HuH-7.5 (cell line): ENCODE measurements around the gene PTPRR.

Experiments
- DNase-seq: peaks from one replicate; pipeline ENCODE4 v3.0.0; 2011; ENCODE audit warnings: low spot score

Gene PTPRR

DNA sequence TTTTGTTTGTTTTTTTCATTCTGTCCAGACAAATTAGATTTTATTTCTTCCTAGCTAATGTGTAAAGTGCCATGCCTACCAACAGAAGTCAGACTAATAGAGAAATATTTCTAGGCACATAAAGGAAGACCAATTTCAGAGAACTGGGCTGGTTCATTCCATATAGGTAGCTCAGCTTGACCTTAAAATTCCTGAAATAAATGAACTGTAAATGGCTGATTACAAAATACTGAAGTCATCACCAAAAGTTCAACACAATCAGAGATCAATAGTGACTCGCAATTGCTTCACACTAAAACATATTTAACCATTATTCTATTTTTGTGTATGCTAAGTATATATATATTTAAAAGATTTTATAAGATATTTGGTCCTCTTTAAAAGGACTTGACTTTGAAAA is 317.5 kb downstream of the PTPRR start:
- DNase-seq, result no peak

DNA sequence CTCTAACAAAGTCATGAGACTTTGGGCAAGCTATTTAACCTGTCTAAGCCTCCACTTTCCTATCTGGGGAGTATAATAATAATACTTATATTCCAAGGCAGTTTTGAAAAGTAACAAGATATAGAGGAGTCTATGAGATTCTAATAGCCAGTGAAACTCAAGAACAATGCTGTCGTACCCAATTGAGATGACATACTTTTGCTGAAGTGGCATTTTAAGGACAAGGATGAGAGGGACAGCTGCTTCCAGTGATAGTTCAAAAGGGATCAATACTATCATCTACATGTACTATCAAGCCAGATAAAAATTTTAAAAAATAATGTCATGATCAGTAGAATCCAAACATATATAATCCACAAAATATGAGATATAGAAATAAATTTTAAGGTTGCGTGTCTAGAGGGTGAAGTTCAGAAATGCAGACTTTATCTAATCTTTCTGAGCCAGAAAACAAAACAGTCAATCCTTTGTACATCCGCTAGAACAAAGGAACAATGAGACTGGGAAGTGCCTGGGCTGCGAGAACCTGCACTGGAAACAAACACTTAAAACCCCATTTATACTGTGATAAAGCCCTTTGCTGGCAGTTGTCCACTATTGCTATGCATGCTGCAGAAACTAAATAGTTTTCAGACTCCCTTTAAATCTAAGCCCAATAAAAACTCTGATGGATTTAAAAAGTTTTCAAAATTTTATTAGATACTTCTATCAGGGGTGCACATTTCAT is 321.9 kb downstream of the PTPRR start:
- no peak for DNase-seq

DNA sequence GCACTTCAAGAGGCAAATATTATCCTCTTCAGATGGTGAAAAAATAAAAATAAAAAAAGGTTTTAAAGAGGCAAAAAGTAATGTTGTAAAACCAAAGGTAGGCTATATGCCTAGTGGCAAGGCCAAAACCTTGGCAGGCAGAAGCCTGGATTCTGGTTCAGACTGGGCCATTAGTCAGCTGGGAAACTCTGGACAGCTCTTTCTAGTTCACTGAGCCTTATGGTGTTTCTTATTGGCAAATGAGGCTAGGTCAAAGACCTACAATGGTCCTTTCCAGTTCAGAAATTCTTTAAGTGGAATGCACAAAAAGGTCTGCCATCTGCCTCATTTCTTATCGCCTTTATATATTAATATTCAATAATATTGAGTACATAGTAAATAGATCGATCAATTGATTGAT is 327.9 kb downstream of the PTPRR start:
- no peak for DNase-seq

DNA sequence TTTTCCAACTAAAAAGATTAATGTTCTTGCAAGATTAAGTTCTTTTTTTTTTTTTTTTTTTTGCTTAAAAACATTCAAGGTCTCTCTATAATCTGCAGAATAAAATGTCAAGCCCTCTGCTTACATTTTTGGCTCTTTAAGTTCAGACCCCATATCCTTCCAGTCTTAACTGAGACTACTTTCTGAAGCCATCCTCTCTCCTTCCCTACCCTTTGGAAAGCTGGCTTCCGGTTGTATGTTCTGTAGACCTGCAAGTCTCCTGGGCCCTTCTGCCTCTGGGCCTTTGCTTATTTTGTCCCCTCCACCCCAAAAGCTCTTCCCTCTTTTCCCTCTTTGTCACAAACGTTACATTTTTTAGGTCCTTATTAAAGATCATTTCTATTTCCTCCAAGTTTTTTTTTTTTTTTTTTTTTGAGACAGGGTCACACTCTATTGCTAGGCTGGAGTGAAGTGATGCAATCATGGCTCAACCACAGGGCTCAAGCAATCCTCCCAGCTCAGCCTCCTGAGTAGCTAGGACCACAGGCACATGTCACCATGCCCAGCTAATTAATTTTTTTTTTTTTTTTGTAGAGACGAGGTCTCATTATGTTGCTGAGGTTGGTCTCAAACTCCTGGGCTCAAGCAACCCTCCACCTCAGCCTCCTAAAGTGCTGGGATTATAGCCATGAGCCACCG is 329.9 kb downstream of the PTPRR start:
- DNase-seq, result no peak

DNA sequence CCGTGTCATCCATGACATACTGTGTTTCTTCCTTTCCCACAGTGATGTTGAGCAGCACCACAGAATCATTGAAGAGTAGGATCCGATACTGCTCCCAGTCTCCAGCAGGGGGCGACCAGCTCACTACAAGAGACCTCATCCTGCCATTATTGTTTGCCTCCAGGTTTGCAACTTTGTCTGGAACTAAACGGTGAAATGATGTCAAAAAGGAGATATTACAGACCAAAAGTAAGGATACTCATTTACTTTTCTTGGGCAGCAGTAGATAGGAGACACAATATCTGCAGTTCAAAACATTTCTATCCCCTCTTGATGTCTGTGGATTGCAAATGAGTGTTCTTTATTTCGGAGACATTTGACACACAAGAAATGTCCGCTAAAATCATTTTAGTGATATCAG is 330.5 kb downstream of the PTPRR start:
- DNase-seq, result peak; percentile 55
